Measurements from ENCODE around the gene EGR4.

EGR4 gene

DNA sequence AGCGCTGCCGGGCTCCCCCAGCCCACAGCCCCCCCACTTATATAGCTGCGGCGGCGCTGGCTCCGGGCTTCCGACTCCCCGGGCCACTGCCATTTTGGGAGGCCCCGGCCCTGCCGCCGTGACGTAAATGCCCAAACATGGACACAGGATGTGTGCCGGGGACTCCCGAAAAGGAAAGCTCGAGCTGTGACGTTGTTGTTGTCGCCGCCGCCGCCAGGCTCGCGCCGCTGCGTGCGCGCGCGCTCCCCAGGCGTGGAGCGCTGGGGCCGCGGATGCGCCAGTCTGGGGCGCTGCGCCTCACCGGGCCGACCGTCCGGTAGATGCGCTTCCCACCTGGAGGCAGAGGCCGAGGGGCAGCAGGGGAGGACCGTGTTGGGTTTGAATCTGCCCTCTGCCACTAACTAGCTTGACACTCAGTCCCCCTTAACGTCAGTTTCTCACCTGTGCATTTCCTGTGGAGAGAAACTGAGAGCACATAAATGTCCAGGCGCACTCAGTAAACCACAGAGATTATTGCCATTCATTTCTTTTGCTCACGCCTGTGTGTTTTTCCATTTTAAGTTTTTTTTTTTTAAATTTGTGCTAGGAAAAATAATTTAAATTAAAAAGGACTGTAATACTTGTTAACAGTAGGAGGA lies at the start of gene EGR4:
Gene EGR4, minus strand, starts transcription at position 15 of the 638 bp plus-strand sequence. CDS start 231 bp downstream, outside the sequence.
- DNase-seq: peak; percentile 81

DNA sequence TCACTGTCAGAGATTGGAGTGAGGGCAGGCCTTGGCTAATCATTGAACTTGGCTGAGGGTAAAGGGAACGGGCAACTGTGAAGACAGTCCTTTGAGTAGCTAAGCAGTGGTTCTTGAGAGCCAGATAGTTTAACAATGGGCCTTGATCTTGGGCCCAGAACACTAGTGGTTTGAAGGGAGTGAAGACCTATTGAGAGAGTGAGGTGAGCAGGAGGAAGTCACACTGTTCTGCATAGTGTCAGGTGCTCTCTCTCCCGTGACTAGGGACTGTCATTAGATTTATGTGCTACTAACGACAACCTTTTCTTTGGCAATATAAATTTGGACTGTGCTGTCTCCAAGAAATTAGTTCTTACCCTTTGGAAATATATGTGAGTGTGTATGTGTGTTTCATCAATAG lies 47.7 kb upstream of the EGR4 start:
- no peak for DNase-seq

DNA sequence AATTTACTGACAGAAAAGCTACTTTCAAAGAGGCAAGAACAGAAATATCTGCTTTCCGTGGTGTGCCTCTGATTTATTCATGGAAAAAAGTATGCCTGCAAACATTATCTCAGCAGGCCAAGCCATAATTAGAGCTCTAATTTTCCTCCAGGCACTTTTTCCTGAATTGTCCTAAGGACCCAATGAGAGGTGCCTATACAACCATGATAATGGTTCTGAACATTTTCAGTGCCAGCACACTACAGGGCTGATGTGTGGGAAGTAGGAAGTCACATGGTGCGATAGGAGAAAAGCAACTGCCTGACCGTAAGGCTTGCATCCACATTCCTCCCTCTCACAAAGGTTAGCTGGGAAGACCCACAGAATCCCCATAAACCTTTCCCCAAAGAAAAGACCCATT lies 45.9 kb upstream of the EGR4 start:
- peak; percentile 93 for DNase-seq

DNA sequence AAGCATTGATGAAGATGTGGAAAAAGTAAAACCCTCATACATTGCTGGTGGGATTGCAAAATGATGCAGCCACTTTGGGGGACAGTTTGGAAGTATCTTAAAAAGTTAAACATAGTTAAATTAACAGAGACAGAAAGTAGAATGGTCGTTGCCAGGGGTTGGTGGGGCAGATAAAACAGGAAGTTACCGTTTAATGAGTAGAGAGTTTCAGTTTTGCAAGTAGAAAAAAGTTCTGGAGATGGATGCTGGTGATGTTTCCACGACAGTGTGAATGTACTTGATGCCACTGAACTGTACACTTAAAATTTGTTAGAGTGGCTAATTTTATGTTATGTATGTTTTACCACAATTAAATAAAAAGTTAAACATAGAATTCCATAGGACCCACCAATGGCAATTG lies 44.5 kb upstream of the EGR4 start:
- DNase-seq: no peak

DNA sequence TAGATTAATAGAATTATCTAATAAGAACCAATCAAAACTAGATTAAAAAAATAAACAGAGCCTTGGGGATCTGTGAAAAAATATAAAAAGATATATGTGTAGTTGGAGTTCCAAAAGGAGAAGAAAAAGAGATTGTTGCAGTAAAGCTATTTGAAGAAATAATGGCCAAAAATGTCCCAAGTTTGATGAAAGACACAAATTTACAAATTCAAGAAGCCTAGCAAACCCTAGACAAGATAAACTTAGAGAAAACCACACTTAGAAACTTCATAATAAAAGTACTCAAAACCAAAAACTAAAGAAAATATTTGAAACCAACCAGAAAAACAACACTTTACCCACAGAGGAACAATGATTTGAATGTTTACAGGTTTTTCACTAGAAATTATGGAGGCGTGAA lies 41.3 kb upstream of the EGR4 start:
- DNase-seq: no peak

DNA sequence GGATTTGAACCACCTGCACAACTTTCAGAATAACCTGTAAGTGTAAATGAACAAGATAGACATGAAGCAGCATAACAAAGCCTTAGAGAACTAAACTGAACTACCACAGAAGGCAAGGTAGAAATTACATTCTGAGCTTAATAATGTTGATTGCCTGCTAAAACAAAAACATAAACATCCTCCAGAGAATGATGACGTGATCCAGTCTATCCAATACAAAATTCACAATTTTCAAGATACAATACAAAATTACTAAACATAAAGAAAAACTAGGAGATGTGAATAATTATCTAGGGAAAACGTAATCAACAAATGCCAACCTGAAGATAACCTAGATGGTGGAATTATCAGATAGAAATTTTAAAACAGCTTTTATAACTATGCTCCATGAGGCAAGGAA lies 40.7 kb upstream of the EGR4 start:
- DNase-seq: no peak

DNA sequence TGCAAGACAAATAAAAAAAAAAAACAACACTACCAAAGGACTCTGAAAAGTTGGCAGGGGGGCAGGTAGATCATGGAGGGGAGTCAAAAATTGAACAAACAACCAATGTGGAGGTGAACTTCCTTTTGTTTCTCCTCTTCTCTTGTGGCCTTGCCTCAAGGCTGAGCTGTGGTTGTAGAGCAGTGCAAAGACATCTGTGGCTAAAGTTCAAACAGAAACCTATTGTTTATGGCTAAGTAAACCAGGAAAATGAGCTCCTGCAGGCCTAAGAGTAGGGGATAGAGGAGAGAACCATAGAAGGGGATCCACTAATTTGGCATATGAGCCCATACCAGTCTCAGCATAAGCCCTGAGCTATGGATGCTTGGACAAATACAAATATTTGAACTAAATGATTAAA lies 40.2 kb upstream of the EGR4 start:
- peak; percentile 91 for DNase-seq

DNA sequence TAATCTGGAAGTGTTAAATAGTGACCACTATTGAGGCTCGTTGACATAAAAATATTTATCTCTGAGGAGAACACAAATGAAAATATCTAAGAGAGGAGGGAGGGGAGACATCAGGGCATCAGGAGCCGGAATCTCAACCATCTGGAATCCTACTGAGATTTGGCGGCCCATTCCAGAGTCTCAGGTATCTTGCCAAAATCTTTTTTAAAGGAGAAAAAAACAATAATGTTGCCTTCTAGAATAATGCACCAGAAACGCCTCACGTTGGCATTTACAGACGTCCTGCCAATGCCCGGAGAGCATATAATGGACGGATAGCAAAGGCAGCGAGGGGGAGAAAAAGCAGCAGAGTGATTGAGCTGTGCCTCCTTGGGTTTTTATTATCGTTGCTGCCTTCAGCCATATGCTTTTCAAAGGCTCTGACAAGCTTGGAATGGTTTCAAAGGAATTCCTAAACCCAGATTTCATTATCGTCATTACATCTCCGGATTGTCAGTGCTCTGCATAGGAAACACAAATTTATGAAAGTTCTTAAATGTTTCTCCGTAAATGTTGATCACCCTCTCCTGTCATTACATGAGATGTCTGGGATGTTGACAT lies 30.9 kb upstream of the EGR4 start:
- DNase-seq: no peak

DNA sequence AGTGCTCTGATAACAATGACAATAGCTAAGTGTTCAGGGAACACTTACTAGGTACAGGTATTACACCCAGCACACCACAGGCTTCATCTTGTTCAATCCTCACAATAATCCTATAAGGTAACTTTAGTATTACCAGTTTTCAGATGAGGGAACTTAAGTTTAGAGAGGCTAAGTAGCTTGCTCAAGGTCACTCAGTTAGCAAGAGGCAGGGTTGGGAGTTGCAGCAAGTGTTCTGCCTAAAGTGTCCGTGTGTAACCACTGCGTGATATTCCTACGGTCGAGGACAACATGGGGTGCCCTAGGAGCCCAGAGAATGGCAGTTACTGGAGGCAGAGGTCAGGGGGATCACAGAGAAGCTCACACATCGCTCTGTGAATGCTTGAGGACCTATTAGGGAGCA lies 30.2 kb upstream of the EGR4 start:
- DNase-seq: no peak

DNA sequence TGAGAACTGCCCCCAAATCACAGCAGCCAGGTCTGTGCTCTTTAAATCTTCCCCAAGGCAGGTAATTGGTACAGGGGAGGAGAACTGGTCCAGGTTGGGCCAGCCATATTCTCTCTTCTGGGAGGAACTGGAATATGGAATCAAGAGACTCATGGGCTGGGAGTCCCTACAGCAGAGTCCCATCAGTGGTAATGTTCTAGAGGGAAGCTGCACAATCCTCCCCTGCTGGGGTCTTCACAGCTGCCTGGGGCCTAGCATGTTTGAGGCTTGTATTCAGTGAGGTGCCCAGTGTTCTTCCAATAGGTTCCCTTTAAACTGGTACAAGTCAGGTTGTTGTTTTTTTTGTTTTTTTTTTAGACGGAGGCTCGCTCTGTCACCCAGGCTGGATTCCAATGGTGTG lies 21.1 kb upstream of the EGR4 start:
- no peak for DNase-seq

DNA sequence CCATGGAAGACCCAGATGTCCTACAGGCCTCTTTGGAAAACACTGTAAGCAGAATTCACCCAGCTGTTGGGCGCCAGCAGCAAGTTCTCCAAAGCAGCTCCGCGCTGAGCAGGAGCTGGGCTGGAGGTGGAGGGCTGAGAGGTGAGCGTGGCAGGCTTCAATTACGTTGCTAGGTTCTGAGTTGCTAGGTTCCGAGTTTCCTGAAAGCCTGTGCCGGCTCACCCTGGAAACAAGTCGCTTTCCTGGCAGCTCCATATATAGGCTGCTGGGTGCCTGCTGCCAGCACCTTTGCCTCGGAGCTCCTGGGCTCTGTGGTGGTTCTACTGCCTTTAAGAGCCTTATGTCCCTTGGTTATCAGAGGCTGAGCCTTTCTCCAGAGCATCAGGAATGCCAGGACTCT lies 14.4 kb upstream of the EGR4 start:
- peak; percentile 77 for DNase-seq

DNA sequence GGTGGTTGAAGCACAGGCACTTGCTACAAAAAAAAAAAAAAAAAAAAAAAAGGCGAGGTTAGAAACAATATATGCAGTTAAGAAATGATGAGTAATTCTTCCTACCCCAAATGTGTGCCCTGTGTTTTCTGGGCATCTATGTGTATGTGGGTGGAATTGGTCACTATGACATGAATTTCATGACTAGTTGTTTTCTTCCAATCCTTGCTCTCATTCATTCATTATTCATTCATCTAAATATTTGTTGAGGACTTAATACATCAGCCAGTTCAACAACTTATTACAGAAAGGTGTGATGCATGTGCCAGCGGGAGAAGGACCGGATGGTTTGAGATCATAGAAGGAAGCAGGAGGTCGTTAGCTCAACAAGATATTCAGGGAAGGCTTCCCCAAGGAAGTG lies 8.3 kb upstream of the EGR4 start:
- DNase-seq: no peak

DNA sequence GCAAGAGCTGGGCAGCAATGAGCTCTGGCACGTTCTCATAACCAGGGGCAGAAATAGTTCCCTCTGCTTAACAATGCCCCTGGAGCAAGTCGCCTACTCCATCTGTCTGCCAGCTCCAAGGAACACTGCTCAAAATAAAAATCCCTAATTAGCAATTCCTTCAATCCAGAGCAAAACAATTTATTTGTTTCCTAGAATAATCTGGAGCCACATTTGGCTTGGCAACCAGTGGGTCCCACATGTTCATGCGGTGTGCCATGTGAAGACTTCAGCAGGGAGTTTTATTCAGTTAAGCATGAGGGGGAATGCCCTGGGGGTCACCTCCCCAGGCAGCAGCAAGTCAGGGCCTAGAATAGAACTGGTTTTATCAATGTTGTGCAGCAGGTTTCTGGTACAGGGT lies 7.6 kb upstream of the EGR4 start:
- DNase-seq: no peak

DNA sequence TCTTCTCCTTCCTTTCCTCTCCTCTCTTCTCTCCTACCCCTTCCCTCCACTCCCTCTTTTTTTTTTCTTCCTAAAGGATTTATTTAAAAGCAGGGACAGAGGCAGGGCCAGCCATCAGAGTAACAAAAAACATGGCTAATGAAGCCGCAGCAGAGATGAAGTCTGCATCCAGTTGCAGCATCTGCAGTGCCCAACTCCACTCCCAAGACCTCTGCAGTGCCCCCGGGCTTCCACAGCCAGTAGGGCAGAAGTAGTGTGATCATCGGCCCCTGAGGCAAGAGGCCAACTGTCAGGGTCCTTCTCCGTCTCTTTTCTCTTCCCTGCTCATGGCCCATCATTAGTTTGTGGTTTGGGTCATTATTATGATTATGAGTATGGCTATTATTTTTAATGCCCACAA lies 4.2 kb upstream of the EGR4 start:
- DNase-seq: peak; percentile 33

DNA sequence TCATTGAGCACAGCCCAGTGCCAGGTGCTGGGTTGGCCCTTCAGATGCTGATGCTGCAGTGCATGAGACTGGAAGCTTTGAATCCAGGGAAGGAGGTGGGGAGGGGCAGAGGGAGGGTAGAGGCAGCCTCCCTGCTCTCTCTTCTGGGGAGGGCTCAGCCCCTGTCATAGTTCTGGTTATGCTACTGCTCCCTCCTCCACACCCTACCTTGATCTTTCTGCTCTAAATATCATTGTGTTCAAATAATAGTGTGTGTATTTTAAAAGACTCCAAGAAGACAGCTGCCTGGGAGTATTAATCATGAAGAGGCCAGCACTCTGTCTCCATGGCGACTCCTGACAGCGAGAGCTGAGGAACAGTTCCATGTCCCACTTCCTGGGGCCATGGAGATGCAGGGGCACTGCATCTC lies 3.8 kb upstream of the EGR4 start:
- peak; percentile 61 for DNase-seq

DNA sequence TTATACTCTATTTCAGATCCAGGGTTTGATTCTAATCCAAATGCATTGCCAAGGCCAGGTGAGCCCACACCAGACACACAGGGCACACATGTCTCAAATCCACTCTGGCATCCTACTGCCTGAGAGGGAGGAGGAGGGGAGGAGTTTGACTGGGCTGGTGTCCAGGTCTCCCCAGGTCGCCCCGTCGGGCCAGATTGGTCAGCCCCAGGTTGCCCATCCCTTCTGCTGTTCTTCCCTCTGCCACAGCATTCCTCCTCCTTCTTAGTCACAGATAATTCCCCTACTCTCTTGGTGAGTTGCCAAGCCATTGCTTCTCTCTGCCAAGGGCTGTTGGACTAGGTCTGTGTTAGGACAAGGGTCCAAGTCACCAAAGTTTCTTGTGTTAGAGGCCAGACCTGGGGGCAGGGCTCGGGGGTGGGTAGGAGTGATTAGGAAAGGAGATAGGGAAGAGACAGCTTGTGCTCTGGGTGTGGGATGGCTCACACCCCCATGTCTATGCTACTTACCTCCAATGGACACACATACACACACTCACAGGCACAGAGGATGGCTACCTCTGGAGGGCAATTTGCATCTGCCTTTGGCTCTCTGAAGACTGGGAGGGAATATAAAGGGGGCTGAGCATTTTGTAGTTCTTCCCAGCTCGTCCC lies 2.5 kb upstream of the EGR4 start:
- DNase-seq: no peak

DNA sequence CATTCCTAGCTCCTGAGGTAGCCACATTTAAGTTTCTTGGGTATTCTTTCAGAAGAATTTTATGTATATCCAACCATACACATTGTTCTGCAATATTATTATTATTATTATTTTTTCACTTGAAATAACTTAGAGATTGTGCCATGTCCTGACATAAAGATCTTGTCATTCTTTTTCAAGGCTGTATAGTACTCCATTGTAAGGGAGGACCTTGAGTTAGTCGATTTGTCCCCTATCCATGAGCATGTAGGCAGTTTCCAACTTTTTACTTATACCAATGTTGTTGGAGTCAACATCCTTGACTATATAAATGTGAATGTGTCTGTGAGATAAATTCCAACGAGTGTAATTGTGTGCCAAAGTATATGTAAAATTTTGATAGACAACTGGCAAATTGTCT lies 891 bp upstream of the EGR4 start:
- DNase-seq: no peak

DNA sequence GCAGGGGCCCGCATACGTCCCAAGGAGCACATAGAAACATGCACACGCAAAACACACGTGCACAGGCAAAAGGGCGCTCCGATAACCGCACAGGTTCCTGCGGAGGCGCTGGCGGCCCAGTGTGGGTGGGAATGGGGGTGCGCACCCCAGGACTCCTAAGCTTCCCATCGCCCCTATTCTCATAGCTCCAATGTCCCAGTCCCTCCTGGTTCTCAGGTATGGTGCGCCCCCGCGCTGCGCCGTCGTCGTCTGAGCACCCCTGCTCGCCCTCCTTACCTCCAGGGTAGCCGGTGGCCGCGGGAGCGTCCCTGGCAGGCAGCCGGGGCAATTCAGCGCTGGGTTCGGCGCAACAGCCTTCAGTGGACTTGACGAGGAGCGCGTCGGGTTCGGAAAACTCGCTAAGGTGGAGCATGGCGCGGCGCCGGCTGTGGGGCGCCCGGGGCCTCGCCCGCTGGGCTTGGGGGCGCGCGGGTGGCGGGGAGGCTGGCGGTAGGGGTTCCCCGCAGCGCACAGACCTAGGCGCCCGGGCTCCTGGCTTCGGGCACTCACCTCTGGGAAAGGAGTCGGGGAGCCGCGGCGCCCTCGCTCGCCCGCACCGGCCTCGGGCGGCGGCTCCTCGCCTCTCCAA lies 328 bp downstream of the EGR4 start:
- peak; percentile 42 for DNase-seq

DNA sequence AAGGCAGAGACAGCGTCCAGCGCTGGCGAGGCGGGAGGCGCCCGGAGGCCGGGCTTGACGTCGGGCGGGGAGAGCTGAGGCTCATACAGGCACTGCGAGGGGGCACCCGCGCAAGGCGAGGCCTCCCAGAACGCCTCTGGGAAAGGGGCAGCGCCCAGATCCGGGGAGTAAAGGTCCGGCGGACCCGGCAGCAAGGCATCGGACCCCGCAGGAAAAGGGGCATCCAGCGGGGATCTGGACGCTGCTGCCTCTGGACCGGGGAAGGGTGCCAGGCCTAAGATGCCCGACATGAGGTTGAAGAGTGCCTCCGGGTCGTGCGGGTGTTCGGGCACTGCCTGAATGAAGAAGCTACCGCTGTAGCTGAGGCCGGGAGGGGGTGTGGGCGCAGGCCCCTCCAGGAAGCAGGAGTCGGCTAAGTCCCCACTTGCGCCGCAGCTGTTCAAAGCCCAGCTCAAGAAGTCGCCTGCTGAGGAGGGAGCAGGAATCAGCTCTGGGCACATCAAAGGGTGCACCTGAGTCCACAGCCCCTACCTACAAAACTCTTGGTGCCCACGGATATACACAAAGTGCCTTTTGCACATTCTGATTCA lies 937 bp downstream of the EGR4 start:
- DNase-seq: peak; percentile 44

DNA sequence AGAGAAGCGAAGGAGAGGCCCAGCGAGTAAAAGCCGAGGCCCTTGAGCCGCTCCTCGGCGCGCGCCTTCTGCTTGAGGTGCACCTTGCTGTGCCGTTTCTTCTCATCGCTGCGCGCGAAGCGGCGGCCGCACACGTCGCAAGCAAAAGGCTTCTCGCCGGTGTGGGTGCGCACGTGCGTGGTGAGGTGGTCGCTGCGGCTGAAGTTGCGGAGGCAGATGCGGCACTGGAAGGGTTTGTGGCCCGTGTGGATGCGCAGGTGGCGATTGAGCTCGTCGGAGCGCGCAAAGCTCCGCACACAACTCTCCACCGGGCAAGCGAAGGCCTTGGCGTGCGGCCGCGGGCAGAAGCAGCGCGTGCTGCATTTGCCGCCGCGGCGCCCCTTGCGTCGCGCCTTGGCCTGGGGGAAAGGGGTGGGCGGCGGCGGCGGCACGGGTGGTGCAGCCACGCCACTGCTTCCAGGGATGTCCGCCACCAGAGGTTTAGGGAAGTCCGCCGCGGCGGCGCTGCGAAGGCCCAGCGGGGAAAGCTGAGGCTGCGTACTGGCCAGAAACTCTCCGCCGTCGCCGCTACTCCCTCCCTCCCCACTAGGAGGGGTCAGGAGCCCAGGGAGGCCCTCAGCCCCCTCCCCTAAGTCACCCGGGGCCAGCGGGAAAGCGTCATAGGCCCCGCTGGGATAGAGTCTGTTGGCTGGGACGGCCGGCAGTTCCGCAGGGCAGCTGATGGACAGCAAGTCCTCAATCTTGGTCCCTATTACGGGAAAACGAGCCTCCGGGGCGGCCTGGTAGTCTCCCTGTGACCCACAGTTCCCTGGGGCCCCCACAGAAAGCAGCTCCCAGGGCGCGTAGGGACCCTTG lies 1.7 kb downstream of the EGR4 start:
- peak; percentile 58 for DNase-seq

DNA sequence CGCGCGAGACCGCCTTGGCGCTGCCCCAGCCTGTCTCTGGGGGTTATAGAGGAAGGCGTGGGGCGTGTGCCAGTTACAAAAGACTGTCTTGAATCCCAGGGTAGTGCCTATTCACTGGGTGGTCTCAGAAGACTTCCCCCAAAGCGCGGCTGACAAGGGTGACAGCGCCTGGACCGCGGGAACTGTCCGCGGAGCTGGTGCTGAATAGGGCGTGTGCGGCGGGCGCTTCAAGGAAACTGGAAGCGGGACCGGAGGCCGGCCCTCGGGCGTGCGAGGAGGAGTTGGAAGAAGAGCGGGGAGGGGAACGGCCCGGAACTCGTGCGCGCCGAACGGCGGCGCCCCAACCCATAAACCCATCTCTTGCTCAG lies 2.3 kb downstream of the EGR4 start:
- DNase-seq: peak; percentile 43

DNA sequence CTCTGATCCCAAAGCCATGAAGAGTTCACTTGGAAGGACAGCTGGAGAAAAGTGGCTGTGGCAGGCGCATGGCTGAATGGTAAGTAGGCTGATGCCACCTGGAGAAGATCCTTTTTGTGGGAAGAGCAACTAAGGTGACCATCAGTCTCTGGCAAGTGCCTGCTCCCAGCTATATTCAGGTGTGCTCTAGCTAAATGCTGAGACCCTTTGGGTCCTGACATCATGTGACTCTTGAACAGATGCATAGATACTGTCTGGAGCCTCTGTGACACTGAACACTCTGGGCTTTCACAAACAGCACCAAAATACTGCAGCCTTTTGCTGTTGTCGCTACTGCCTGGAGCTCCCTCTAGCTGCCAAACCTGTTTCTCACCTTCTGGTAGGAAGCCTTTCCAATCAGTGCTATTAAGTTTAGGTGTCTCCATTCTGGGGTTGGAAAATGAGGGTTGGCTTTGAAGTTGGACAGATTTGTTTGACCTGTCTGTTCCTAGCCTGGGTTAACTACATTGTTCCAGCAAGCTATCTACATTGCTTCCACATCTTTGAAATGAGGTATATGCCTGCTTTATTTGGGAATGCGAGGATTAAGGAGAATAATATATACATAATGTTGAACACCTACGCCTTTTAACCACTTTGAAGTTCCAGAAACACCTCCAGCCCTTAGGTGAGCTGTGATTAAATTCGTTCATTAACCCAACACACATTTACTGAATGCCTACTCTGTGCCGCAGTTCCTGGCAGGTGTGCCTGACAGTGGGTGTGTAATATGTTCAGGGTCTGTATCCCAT lies 3.1 kb downstream of the EGR4 start:
- peak; percentile 72 for DNase-seq
